Measurements from ENCODE around the gene ZG16. TPM values are rescaled to one million over a fixed set of nuclear protein-coding genes. Genes with fewer than 3 reads are reported as not detected.

The ZG16 gene
- total RNA-seq, 2 donors from 2014 or later: not detected

- Mint-ChIP-seq H3K27me3 (ENCODE audit: insufficient read depth) (peaks cover 4% of the 10 kb centered on the region), H3K4me1 (peaks cover 4% of the 10 kb centered on the region), H3K27ac (no peak overlapping the region), H3K36me3 (ENCODE audit: low read depth) (no peaks in the 10 kb centered on the region), H3K9me3 (no peaks in the 10 kb centered on the region), H3K4me3 (no peak overlapping the region)
- WGBS, 2 experiments (ENCODE audit: insufficient coverage in 1 of 2, insufficient read length in 1 of 2): 93 to 99% methylated on average over 10 to 15 of the region's 15 CpGs
- no peak overlapping the region for H3K4me3 ChIP-seq (ENCODE audit: low read length)
- no peaks in the 10 kb centered on the region for H3K36me3 ChIP-seq (ENCODE audit: control insufficient read depth, insufficient read depth, low read length)
- H3K9me3 ChIP-seq (ENCODE audit: control insufficient read depth, low read length): no peaks in the 10 kb centered on the region
- no peak overlapping the region for H3K9ac ChIP-seq (ENCODE audit: extremely low read depth, low read length, poor library complexity, severe bottlenecking)
- no peak for DNase-seq
- no peaks in the 10 kb centered on the region for H3K27me3 ChIP-seq (ENCODE audit: control insufficient read depth, insufficient read depth, low read length, poor library complexity, severe bottlenecking)
- H3K27ac ChIP-seq (ENCODE audit: low read depth, low read length): no peak overlapping the region
- peaks cover 2% of the 10 kb centered on the region for H3K4me1 ChIP-seq (ENCODE audit: control insufficient read depth, insufficient read depth, low read length)
- no peak for TF ChIP-seq CTCF (conservative IDR thresholded peaks at IDR 0.05)
Measured at GRCh38 chr16:29765167-29766032, 12.7 kb upstream of the ZG16 start.

GRCh38 chr16:29766571-29766970, 11.5 kb upstream of the ZG16 start:
- no peak for TF ChIP-seq CTCF (conservative IDR thresholded peaks at IDR 0.05)
- Histone ChIP-seq H3K27ac (ENCODE audit: low read depth, low read length) (no peak overlapping the region), H3K4me1 (ENCODE audit: control insufficient read depth, insufficient read depth, low read length) (peaks cover 2% of the 10 kb centered on the region), H3K27me3 (ENCODE audit: control insufficient read depth, insufficient read depth, low read length, poor library complexity, severe bottlenecking) (no peaks in the 10 kb centered on the region), H3K9me3 (ENCODE audit: control insufficient read depth, low read length) (no peaks in the 10 kb centered on the region), H3K36me3 (ENCODE audit: control insufficient read depth, insufficient read depth, low read length) (no peaks in the 10 kb centered on the region), H3K9ac (ENCODE audit: extremely low read depth, low read length, poor library complexity, severe bottlenecking) (no peak overlapping the region), H3K4me3 (ENCODE audit: low read length) (no peak overlapping the region)
- Mint-ChIP-seq H3K4me1 (peaks cover 4% of the 10 kb centered on the region), H3K27ac (no peak overlapping the region), H3K4me3 (no peak overlapping the region), H3K27me3 (ENCODE audit: insufficient read depth) (peaks cover 4% of the 10 kb centered on the region), H3K9me3 (no peaks in the 10 kb centered on the region), H3K36me3 (ENCODE audit: low read depth) (no peaks in the 10 kb centered on the region)
- DNase-seq: no peak
- WGBS, 2 experiments (ENCODE audit: insufficient coverage in 1 of 2, insufficient read length in 1 of 2): 83 to 93% methylated on average over 1 to 3 of the region's 3 CpGs

GRCh38 chr16:29767062-29767461, 11.0 kb upstream of the ZG16 start:
- peaks cover 2% of the 10 kb centered on the region for H3K4me1 ChIP-seq (ENCODE audit: control insufficient read depth, insufficient read depth, low read length)
- Mint-ChIP-seq H3K36me3 (ENCODE audit: low read depth) (no peaks in the 10 kb centered on the region), H3K4me3 (no peak overlapping the region), H3K27me3 (ENCODE audit: insufficient read depth) (peaks cover 4% of the 10 kb centered on the region), H3K4me1 (peaks cover 4% of the 10 kb centered on the region), H3K27ac (no peak overlapping the region), H3K9me3 (no peaks in the 10 kb centered on the region)
- no peak for DNase-seq
- H3K36me3 ChIP-seq (ENCODE audit: control insufficient read depth, insufficient read depth, low read length): no peaks in the 10 kb centered on the region
- no peak overlapping the region for H3K27ac ChIP-seq (ENCODE audit: low read depth, low read length)
- no peak for TF ChIP-seq CTCF (conservative IDR thresholded peaks at IDR 0.05)
- H3K9ac ChIP-seq (ENCODE audit: extremely low read depth, low read length, poor library complexity, severe bottlenecking): no peak overlapping the region
- no peaks in the 10 kb centered on the region for H3K27me3 ChIP-seq (ENCODE audit: control insufficient read depth, insufficient read depth, low read length, poor library complexity, severe bottlenecking)
- WGBS, 2 experiments (ENCODE audit: insufficient coverage in 1 of 2, insufficient read length in 1 of 2): 79 to 91% methylated on average over 2 of the region's 3 CpGs
- no peaks in the 10 kb centered on the region for H3K9me3 ChIP-seq (ENCODE audit: control insufficient read depth, low read length)
- no peak overlapping the region for H3K4me3 ChIP-seq (ENCODE audit: low read length)
